Hematopoietic multipotent progenitor cell treated with erythropoietin and hydrocortisone succinate and interleukin-3 and kit ligand, for 17 days (in vitro differentiated cells): ENCODE data around the gene GRWD1.

Experiments used
- DNase-seq: peaks from one replicate; pipeline ENCODE4 v3.0.0-alpha.2; 2015; ENCODE audit warnings: low spot score

GRWD1 gene

DNA sequence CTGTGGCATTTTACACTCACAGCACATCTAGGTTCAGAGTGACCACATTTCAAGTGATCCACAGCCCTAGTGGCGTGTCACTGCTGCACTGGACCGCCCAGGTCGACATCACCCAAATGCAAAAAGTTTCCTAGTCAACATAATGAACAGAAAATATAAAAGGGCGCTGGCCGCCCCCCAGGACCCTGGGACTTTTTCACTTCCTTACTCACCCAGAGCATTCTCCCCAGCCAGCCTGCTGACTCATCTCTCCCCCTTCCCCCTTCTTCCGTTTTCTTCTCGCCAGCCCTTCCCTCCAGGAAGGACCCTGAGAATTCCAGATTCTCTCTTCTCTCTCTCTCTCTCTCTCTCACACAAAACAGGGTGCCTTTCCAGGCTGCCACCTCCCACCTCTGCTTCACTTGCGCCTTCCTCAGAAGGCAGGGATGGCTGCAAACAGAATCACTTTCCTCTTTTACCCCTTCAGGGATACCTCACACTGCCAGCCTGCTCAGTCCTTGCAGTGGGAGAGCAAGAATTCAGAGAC is 21.0 kb upstream of the GRWD1 start:
- DNase-seq = no peak

DNA sequence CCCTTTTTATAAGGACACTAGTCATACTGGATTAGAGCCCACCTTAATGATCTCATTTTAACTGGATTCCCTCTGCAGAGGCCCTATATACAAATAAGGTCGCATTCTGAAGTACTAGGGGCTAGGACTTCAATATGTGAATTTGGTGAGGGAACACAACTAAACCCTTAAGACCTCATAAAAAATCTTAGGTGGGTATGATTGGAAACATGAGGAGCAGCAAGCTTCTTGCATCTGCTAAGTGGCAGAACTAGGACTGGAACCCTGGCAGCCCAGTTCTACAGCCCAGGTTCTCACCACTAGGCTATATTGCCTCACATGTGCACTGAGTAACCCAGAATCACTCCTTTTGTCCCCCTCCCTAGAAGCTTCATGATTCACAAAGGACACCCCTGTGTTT is 17.1 kb upstream of the GRWD1 start:
- DNase-seq = no peak

DNA sequence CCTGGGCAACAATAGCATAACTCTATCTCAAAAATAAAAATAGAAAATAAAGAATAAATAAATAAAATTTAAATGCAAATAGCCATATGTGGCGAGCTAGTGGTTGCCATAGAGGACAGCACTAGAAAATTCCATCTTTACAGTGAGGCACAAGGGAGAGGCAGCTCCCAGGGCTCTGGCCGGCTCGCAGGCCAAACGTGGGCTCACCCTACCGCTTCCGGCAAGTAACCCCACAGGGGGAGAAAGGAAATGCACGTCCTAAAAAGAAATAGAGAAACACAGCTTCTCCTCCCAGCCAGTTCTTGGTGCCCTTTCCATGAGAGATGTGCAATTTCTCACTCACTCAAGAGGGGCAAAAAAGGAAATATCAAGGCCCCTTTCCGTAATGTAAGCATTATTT is 12.4 kb upstream of the GRWD1 start:
- DNase-seq = no peak

DNA sequence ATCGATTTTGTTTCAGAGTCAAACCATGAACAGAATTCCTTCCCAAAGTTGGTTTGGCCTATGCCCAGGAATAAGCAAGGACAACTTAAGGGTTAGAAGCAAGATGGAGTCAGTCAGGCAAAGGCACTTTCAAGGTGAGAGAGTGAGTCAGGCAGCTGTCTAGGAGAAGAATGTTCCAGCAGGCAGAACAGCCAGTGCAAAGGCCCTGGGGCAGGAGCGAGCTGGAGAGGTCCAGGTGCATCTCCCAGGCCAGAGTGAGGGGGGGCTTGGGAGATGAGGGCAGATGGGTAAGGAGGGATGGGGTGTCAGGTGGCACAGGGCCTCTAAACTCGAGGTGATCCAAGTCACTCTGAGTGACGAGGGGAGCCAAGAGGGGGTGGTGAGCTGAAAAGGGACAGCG is 9.2 kb upstream of the GRWD1 start:
- DNase-seq = no peak

DNA sequence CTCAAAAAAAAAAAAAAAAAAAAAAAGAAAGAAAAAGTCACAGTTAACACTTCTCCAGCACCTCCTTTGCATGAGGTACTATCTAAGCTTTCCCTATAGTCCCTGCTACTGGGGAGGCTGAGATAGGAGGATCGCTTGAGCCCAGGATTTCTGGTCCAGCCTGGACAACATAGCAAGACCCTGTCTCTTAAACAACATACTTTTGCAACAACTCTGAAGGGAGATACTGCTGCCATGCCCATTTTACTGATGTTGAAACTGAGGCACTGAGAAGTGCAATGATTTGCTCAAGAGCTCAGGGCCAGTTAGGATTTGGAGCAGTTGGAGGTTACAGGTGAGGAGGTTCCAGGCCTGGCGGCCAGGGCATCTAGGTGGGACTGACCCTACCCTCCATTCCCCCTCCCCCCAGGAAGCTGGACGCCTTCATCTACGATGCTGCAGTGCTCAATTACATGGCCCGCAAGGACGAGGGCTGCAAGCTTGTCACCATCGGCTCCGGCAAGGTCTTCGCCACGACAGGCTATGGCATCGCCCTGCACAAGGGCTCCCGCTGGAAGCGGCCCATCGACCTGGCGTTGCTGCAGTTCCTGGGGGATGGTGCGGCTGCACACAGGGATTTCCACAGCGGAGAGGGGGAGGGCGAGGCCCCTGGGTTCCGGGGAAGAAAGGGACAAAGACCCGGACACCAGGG is 4.3 kb upstream of the GRWD1 start:
- DNase-seq = no peak

DNA sequence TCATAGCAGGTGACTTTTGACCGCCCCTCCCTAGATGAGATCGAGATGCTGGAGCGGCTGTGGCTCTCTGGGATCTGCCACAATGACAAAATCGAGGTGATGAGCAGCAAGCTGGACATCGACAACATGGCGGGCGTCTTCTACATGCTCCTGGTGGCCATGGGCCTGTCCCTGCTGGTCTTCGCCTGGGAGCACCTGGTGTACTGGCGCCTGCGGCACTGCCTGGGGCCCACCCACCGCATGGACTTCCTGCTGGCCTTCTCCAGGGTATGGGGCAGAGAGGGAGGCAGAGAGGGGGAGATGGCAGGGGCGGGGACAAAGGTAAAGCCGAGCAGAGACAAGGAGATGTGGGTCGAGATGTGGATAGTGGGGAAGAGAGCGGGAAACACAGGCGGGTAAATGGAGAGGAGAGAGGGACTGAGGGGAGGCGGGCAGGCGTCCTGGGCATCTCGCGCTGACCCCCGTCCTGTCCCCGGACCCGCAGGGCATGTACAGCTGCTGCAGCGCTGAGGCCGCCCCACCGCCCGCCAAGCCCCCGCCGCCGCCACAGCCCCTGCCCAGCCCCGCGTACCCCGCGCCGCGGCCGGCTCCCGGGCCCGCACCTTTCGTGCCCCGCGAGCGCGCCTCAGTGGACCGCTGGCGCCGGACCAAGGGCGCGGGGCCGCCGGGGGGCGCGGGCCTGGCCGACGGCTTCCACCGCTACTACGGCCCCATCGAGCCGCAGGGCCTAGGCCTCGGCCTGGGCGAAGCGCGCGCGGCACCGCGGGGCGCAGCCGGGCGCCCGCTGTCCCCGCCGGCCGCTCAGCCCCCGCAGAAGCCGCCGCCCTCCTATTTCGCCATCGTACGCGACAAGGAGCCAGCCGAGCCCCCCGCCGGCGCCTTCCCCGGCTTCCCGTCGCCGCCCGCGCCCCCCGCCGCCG is 3.4 kb upstream of the GRWD1 start:
- no peak for DNase-seq

DNA sequence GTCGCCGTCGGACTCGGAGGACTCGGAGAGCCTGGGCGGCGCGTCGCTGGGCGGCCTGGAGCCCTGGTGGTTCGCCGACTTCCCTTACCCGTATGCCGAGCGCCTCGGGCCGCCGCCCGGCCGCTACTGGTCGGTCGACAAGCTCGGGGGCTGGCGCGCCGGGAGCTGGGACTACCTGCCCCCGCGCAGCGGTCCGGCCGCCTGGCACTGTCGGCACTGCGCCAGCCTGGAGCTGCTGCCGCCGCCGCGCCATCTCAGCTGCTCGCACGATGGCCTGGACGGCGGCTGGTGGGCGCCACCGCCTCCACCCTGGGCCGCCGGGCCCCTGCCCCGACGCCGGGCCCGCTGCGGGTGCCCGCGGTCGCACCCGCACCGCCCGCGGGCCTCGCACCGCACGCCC is 2.5 kb upstream of the GRWD1 start:
- DNase-seq = no peak

DNA sequence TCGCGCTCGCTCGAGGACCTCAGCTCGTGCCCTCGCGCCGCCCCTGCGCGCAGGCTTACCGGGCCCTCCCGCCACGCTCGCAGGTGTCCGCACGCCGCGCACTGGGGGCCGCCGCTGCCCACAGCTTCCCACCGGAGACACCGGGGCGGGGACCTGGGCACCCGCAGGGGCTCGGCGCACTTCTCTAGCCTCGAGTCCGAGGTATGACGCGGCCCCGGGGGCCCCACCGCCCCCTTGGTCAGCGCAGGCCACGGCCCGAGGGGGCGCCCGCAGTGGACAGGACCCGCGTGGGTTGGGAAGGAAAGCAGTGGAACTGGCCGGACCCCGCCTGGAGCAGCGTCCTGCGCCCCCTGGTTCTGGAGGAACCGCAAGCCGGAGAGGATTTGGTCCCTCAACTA is 2.1 kb upstream of the GRWD1 start:
- no peak for DNase-seq

DNA sequence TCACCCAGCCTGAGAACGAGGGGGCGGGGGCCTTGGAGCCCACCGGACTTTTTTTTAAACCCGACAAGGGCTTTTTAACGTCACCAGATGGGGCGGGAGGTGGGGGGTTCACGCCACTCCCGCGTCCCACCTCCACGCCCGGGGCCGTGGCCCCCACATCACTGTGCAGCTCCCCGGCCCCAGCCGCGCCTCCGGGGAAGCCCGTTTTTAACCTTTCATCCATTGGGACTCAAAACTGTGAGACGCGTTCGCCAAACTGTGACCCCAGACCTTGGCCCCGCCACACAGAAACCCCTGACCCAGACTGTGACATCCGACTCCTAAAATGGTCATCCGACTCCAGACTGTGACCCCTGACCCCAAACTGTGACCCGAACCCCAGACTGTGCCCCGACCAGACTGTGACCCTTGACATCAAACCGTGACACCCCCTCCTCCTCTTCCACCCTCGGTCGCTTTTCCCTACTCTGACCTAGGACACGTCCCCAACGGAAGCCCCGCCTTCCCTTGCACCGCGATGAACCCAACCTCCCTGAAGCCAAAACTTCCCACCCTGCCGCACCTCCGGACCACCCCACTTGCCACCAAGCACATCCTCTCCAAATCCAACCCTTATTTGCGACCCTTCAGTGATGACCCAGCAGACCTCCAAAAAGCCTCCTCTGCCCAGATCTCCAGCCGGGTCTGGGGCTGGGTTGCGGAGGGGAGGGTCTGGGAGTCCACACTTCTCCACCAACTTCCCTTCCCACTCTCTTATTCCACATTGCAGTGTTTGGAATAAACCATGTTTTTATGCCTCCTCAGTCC is 1.5 kb upstream of the GRWD1 start:
- no peak for DNase-seq

DNA sequence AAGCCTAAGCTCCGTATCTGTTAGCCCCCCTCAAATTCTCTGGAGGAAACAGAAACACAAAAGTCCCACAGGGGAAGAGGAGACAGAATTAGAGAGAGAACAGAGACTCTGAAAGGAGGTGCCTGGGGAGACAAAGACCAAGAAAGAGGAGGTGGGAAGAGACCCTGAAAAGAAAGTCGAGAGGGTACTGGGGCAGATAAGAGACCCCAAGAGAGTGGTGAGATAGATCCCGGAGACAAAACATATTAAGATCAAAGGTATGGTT is 915 bp upstream of the GRWD1 start:
- DNase-seq = no peak

DNA sequence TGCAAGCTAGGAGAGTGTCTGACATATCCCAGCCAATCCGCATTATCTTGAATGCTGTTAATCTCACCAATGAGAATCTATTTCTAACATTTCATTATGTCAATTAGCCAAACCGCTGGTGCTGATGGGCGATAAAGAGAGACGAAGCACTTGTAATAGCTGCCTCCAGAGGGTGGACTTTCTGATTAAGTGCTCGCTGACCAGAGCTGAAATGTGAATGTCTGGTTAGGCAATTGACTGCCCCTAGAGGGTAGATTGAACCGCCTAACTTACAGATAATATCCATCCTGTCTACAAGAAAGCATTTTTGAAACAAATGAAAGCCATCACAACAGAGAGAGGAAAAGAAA is 552 bp upstream of the GRWD1 start:
- peak; percentile 78 for DNase-seq

DNA sequence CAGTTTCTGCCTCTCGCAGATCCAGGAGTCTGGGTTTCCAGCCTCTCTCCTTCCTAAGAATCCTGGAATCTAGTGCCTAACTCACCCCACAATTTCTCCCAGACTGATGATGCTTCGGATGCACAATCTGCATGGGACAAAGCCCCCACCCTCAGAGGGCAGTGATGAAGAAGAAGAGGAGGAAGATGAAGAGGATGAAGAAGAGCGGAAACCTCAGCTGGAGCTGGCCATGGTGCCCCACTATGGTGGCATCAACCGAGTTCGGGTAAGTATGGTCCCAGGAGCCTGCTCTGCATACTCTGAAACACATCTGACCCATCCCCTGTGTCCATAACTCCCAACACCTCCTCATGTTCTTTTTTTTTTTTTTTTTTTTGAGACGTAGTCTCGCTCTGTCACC is 796 bp downstream of the GRWD1 start:
- no peak for DNase-seq

DNA sequence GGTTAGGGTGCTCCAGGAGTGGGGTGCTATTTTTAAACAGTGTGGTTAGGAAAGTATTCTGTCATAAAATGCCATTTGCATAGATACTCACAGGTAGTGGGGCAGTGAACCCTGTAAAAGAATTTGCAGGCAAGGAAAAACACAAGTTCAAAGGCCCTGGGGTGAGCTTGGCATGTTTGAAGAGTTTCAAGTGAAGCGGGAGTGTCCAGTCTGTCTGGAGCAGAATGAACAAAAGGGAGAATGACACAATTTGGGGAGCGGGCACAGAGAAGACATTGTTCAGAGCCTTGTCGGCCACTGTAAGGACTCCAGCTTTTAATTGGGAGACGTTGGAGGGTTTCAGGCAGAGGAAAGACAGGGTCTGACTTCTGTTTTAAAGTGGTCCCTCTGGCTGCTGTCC is 2.8 kb downstream of the GRWD1 start:
- no peak for DNase-seq

DNA sequence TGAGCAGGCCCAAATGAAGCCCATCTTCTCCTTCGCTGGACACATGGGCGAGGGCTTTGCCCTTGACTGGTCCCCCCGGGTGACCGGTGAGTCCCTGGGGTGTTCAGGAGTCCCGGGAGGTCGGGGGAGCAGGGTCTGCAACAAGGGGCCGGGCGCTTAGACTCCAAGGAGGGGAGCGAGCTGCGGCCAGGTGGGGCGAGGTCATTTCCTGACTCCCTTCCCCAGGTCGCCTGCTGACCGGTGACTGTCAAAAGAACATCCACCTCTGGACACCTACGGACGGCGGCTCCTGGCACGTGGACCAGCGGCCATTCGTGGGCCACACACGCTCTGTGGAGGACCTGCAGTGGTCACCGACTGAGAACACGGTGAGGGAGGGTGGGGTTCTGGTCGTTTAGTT is 4.7 kb downstream of the GRWD1 start:
- DNase-seq = no peak

DNA sequence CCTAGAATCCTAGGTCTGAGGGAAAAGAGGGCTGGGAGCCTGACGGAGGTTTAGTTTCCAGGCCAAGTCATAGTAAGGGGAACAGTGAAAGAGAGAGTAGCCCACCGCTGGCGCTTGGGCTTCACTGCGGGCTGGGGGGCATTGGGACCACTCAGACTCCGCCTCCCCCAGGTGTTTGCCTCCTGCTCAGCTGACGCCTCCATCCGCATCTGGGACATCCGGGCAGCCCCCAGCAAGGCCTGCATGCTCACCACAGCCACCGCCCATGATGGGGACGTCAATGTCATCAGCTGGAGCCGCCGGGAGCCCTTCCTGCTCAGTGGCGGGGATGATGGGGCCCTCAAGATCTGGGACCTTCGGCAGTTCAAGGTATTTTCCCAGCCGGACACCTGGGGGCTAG is 5.1 kb downstream of the GRWD1 start:
- DNase-seq = no peak

DNA sequence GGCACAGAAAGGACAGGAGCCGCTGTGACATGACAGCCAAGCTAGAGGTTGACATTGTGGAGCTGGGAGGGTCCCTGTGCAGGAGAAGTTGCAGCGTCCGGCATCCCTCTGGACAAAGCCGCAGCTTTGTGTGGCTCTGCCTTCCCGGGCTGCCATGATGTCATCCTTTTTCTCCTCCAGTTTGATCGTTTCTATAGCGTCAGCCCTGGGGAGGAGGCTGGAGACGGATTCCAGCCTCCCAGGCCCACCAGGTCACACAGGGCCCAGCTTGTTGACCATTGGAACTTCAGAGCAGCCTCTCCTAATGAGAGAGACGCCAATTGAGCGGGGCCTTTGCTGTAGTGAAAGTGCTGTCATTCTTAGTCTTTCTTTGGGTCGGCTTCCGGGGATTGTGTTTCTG is 5.8 kb downstream of the GRWD1 start:
- no peak for DNase-seq

DNA sequence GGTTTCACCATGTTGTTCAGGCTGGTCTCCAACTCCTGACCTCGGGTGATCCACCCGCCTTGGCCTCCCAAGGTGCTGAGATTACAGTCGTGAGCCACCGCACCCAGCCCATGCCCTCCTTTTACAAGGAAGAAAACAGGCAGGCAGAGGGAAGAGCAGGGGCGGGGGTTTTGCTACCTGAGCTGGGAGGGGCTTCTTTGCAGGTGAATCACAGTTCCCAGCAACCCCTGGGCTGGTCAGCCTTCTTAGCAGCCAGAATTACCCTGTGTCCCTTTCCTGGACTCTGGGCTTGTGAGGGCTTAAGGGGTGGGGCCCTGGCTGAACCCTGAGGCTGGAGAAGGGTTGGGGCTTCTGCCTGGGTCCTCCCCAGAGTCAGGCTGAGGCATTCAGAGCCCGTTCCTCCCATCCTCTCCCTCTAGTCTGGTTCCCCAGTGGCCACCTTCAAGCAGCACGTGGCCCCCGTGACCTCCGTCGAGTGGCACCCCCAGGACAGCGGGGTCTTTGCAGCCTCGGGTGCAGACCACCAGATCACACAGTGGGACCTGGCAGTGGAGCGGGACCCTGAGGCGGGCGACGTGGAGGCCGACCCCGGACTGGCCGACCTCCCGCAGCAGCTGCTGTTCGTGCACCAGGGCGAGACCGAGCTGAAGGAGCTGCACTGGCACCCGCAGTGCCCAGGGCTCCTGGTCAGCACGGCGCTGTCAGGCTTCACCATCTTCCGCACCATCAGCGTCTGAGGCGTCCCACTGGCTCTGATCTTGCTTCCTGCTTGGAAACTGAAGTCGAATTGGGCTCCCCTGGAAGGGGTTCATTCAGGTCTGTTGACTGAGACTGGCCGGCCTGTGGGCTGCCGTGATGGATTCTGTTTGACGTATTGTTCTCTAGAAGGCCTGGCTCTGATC is 6.8 kb downstream of the GRWD1 start:
- DNase-seq = no peak

DNA sequence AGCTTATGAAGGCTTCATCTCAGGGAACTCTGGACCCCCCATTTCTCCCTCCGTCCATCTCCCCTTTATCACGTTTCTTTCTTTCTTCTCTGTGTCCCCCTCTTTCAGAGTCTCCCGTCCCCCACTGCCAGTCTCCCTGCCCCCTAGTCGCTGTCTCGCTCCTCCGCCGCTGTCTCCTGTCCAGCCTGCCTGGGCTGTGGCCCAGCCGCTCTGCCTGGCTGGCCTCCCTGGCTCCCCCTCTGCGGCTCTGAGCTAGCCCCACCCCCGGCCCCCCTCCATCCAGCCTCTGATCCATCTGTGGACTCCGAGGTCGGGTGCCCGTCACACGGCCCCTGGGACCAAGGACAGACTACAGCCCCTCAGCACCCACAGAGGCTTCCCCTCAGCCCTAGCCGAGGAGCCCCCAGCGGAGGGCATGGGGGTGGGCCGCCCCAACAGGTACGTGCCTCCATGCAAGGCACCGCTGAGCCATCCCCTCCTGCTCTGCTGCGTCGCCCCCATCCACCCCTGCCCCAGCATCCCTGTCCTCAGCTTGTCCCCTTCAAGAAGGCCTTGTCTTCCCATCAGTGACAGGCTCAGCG is 8.5 kb downstream of the GRWD1 start:
- no peak for DNase-seq

DNA sequence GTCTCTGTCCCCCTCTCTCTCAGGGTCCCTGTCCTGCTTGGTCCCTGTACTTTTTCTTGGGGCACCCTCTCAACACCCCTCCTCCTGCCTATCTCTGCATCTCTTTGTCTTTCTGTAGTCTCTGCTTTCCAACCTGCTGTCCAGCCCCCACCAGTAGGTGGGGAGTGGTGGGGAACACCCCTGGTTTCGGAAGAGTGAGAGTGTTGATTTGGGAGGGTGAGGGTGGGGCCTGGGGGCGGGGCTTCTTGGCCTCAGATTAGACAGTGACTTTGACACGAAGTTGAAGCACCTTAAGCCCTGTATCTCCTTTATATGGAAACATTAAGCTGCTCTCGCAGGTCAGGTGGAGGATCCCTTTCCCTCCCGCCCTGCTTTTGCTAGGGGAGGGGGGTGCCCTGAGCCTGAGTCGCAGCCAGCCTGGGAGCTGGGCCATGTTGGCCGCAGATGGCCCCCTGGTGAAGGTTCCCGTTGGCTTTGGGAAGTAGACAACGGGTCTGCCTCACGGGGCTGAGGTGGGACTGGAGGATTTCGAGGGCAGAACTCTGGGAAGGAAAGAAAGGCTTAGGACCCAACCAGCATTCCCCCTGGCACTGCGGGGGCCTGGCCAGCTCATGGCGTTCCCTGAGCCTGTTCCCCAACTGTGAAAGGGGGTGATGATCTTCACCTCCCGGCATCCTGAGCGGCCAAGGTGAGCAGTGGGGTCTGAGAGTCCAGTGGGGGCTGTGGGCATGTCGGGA is 9.6 kb downstream of the GRWD1 start, which contains the start of gene KCNJ14:
Gene KCNJ14 (plus strand): TSS at position 404 of the 737 bp plus-strand sequence. CDS start 6,151 bp downstream, outside the sequence.
- peak; percentile 48 for DNase-seq

DNA sequence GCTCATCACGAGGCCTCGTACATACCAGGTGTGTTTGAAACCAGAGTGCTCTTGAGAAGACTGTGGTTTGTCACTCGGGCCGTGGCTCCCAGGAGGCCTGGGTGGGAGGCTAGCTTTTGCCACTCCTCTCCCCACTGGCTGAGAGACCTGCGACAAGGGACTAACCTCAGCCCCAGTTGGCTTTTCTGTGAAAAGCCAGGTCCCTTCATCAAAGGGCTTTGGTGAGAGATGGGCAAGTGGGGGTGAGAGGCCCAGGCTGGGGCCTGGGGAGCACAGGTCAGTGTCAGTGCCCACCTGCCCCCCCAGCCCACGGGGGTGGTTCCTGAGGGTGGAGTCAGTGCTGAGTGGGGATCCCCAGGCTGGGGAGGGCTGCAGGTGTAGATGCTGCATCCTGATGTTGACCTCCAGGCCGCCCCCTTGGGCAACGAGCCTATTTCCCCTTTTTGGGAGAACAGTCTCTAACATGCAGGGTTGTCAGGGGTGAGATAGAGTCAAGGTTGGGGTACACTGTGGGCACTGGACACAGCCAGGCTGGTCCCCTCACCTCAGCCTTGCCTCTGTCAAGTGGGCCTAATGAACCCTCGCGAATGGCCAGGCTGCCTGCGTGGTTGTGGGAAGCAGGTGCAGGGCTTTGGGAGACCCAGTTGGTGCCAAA is 10.3 kb downstream of the GRWD1 start:
- no peak for DNase-seq
